Melanocyte of skin (primary cell): ENCODE measurements around the gene PJA2. TPM values are rescaled to one million over a fixed set of nuclear protein-coding genes. Genes with fewer than 3 reads are reported as not detected.

ENCODE experiments used
- total RNA-seq, 2 donors: library from RNA; depleted of rRNA; stranded (reverse); fragments of >200 nt; gene quantifications; 2 replicates each; pipeline ENCODE4 v1.2.3, GENCODE V29; 2012

The PJA2 gene, protein sequence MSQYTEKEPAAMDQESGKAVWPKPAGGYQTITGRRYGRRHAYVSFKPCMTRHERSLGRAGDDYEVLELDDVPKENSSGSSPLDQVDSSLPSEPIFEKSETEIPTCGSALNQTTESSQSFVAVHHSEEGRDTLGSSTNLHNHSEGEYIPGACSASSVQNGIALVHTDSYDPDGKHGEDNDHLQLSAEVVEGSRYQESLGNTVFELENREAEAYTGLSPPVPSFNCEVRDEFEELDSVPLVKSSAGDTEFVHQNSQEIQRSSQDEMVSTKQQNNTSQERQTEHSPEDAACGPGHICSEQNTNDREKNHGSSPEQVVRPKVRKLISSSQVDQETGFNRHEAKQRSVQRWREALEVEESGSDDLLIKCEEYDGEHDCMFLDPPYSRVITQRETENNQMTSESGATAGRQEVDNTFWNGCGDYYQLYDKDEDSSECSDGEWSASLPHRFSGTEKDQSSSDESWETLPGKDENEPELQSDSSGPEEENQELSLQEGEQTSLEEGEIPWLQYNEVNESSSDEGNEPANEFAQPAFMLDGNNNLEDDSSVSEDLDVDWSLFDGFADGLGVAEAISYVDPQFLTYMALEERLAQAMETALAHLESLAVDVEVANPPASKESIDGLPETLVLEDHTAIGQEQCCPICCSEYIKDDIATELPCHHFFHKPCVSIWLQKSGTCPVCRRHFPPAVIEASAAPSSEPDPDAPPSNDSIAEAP
- 10 to 100 TPM; 41.6 to 54.4 TPM for total RNA-seq

DNA sequence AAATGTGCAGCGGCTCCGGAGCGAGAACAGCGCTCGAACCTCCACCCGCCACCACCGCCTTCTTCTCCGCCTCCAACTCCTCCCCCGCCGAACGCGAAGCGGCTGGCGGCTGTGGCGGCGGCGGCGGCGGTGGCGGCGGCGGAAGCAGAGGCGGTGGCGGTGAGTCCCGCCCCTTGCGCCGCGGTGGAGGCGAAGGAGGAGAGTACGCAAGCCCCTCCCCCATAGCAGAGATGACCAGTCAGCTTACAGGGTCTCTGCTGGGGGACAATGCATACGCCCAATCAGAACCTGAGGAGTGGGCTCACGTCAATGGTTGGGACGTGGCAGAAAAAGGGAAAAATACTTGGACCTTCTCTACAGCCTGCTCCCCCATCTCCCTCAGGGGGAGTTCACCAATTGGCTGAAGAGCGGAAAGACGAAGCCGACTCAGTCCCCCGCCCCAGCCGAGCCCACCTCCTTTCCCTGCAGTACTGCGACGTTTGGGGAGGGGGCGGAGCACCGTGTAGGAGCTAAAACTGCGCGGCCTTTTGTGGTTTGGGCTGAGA lies at the start of gene PJA2:
TSS of gene PJA2 (minus strand) at position 131 of the 545 bp plus-strand sequence. CDS start 26,541 bp downstream, outside the sequence.

